Suprapubic skin (tissue), 4 donors: ENCODE results near the gene NUDT13. TPM values are rescaled to one million over a fixed set of nuclear protein-coding genes. Genes with fewer than 3 reads are reported as not detected.
"Not testable (repeated sequence)": the region's sequence is repeated elsewhere in the genome, so short reads cannot be mapped to it uniquely, and the experiment has no call there.

ENCODE experiments used
- DNase-seq, 2 donors: peaks; one replicate each; pipeline ENCODE4 v3.0.0-alpha.2; 2019; ENCODE audit warnings: low spot score in 2 of 2
- H3K27ac ChIP-seq: fragments of 200-600 bp; sonication (generic); one replicate; pipeline ENCODE4 v1.5.1; 2019
- H3K27me3 ChIP-seq: fragments of 200-600 bp; sonication (generic); one replicate; pipeline ENCODE4 v1.5.1; 2019
- H3K36me3 ChIP-seq: fragments of 200-600 bp; sonication (generic); one replicate; pipeline ENCODE4 v1.5.1; 2019
- H3K4me1 ChIP-seq: fragments of 200-600 bp; sonication (generic); one replicate; pipeline ENCODE4 v1.5.1; 2019
- H3K4me3 ChIP-seq: fragments of 200-600 bp; sonication (generic); one replicate; pipeline ENCODE4 v1.5.1; 2019; ENCODE audit warnings: mild to moderate bottlenecking
- H3K9me3 ChIP-seq: fragments of 200-600 bp; sonication (generic); one replicate; pipeline ENCODE4 v1.5.1; 2019
- EP300 ChIP-seq: sonication (generic); formaldehyde crosslinking; IDR thresholded peaks from one replicate; pipeline ENCODE4 v1.6.1; 2017; ENCODE audit warnings: antibody characterized with exemption
- POLR2A ChIP-seq, 2 donors: fragments of 450-650 bp; IDR thresholded peaks; one replicate each; pipeline ENCODE4 v1.6.1; 2017; ENCODE audit warnings: antibody characterized with exemption in 2 of 2, mild to moderate bottlenecking in 2 of 2, moderate library complexity in 2 of 2
- POLR2AphosphoS5 ChIP-seq, 3 donors: sonication (generic); formaldehyde crosslinking; IDR thresholded peaks; one replicate each; pipeline ENCODE4 v1.6.1; 2017; ENCODE audit warnings: antibody characterized with exemption in 3 of 3
- WGBS: methylation state at CpG from one replicate; pipeline ENCODE4 v1.1.5; 2018; 5-methylcytosine and 5-hydroxymethylcytosine counted together
- total RNA-seq, 4 donors: library from RNA; depleted of rRNA; stranded (reverse); fragments of >200 nt; gene quantifications; one replicate each; pipeline ENCODE4 v1.1.0, GENCODE V29; 2016
- TF ChIP-seq, protein P1 (sequence below), 2 donors: fragments of 200-600 bp in 1 of 2; fragments of 450-650 bp in 1 of 2; sonication (generic) in 1 of 2; IDR thresholded peaks; one replicate each; pipeline ENCODE4 v1.5.1; 2016 to 2019; ENCODE audit warnings: antibody characterized with exemption in 2 of 2, mild to moderate bottlenecking in 1 of 2, moderate library complexity in 1 of 2

Gene NUDT13
- total RNA-seq, 4 donors from 2014 or later = 0.86 to 4.2 (median 1.5) TPM

DNA sequence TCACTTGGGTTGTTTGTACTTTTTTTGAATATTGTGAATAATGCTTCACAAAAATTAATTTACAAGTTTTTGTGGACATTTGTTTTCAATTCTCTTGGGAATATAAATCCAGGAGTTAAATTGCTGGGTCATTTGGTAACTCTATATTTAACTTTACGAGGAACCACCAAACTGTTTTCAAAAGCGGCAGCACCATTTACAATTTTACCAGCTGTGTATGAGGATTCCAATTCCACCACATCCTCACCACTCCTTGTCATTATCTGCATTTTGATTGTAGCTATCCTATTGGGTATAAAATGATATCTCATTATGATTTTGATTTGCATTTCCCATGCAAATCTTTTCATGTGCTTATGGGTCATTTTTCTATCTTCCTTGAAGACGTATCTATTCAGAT lies 4.0 kb upstream of the NUDT13 start:
- no peak overlapping the region for H3K4me3 ChIP-seq
- H3K9me3 ChIP-seq = no peaks in the 10 kb centered on the region
- WGBS = 94% methylated on average over 3 of the region's 3 CpGs
- no peaks in the 10 kb centered on the region for H3K36me3 ChIP-seq
- H3K4me1 ChIP-seq = peaks cover 7% of the 10 kb centered on the region
- DNase-seq = no peak
- no peaks in the 10 kb centered on the region for H3K27me3 ChIP-seq
- no peak overlapping the region for H3K27ac ChIP-seq
- TF ChIP-seq, protein P1, sequence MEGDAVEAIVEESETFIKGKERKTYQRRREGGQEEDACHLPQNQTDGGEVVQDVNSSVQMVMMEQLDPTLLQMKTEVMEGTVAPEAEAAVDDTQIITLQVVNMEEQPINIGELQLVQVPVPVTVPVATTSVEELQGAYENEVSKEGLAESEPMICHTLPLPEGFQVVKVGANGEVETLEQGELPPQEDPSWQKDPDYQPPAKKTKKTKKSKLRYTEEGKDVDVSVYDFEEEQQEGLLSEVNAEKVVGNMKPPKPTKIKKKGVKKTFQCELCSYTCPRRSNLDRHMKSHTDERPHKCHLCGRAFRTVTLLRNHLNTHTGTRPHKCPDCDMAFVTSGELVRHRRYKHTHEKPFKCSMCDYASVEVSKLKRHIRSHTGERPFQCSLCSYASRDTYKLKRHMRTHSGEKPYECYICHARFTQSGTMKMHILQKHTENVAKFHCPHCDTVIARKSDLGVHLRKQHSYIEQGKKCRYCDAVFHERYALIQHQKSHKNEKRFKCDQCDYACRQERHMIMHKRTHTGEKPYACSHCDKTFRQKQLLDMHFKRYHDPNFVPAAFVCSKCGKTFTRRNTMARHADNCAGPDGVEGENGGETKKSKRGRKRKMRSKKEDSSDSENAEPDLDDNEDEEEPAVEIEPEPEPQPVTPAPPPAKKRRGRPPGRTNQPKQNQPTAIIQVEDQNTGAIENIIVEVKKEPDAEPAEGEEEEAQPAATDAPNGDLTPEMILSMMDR (IDR thresholded peaks at IDR 0.05) = no peak
- TF ChIP-seq EP300 (no peak), POLR2A (IDR thresholded peaks at IDR 0.05) (no peak), POLR2AphosphoS5 (IDR thresholded peaks at IDR 0.05) (no peak)

DNA sequence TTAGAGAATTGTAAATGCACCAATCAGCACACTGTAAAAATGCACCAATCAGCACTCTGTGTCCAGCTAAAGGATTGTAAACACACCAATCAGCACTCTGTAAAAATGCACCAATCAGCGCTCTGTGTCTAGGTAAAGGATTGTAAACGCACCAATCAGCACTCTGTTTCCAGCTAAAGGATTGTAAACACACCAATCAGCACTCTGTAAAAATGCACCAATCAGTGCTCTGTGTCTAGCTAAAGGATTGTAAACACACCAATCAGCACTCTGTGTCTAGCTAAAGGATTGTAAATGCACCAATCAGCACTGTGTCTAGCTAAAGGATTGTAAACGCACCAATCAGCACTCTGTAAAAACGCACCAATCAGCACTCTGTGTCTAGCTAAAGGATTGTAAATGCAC lies 1.0 kb upstream of the NUDT13 start:
- H3K4me1 ChIP-seq, H3K27ac ChIP-seq, H3K36me3 ChIP-seq, H3K27me3 ChIP-seq, H3K9me3 ChIP-seq, H3K4me3 ChIP-seq, DNase-seq: not testable (repeated sequence)
- WGBS = 88% methylated on average over 4 of the region's 4 CpGs

DNA sequence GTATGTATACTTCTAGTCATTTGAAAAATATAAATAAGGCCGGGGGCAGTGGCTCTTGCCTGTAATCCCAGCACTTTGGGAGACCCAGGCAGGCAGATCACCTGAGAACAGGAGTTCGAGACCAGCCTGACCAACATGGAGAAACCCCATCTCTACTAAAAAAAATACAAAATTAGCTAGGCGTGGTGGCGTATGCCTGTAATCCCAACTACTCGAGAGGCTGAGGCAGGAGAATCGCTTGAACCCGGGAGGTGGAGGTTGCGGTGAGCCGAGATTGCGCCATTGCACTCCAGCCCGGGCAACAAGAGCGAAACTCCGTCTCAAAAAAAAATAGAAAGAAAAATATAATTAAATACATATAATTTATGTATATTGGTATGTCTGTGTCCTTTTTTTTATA lies 1.8 kb downstream of the NUDT13 start:
- H3K9me3 ChIP-seq, H3K27ac ChIP-seq, H3K36me3 ChIP-seq, H3K4me3 ChIP-seq, DNase-seq, H3K4me1 ChIP-seq, H3K27me3 ChIP-seq: not testable (repeated sequence)
- 97% methylated on average over 13 of the region's 13 CpGs for WGBS

DNA sequence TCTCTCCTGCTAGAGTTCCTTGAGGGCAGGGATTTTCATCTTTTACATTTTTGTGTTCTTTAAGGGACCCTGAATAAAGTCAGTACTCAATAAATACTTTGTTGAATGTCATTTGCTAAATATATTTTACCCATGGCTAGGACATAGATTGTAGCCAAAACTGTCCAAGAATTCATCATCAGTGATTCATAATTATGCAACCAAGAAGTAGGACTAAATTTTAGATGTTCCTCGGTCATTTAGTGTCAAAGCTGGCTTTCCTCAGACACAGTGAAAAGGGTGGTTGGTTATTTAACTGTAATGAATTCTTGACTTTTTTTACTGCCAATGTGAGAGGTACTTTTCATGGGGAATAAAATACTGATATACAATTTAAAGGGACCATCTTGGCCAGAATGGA lies 3.3 kb downstream of the NUDT13 start:
- H3K36me3 ChIP-seq = no peaks in the 10 kb centered on the region
- no peak overlapping the region for H3K27ac ChIP-seq
- H3K9me3 ChIP-seq = no peaks in the 10 kb centered on the region
- no peak overlapping the region for H3K4me3 ChIP-seq
- no peaks in the 10 kb centered on the region for H3K27me3 ChIP-seq
- peaks cover 17% of the 10 kb centered on the region for H3K4me1 ChIP-seq
- 62% methylated on average over 1 of the region's 1 CpG for WGBS
- no peak for DNase-seq
- TF ChIP-seq, protein P1 (IDR thresholded peaks at IDR 0.05) = no peak
- TF ChIP-seq EP300 = no peak

DNA sequence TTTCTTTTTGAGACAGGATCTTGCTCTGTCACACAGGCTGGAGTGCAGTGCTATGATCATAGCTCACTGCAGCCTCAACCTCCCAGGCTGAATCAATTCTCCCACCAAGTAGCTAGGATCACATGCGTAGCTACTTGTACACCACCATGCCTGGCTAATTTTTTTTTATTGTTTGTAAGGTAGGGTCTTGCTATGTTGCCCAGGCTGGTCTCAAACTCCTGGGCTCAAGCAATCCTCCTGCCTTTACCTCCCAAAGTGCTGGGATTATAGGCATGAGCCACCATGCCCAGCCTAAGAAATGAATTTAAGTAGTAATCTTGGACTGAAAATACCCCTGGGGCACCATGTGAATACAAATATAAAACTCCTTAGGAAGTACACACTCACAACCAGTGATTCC lies 5.8 kb downstream of the NUDT13 start:
- Histone ChIP-seq H3K9me3 (no peaks in the 10 kb centered on the region), H3K4me1 (peaks cover 14% of the 10 kb centered on the region), H3K27me3 (no peaks in the 10 kb centered on the region), H3K4me3 (no peak overlapping the region), H3K27ac (no peak overlapping the region), H3K36me3 (no peaks in the 10 kb centered on the region)
- TF ChIP-seq POLR2AphosphoS5 (IDR thresholded peaks at IDR 0.05) = no peak
- TF ChIP-seq, protein P1 (IDR thresholded peaks at IDR 0.05) = no peak
- DNase-seq = no peak
- 100% methylated on average over 1 of the region's 1 CpG for WGBS

DNA sequence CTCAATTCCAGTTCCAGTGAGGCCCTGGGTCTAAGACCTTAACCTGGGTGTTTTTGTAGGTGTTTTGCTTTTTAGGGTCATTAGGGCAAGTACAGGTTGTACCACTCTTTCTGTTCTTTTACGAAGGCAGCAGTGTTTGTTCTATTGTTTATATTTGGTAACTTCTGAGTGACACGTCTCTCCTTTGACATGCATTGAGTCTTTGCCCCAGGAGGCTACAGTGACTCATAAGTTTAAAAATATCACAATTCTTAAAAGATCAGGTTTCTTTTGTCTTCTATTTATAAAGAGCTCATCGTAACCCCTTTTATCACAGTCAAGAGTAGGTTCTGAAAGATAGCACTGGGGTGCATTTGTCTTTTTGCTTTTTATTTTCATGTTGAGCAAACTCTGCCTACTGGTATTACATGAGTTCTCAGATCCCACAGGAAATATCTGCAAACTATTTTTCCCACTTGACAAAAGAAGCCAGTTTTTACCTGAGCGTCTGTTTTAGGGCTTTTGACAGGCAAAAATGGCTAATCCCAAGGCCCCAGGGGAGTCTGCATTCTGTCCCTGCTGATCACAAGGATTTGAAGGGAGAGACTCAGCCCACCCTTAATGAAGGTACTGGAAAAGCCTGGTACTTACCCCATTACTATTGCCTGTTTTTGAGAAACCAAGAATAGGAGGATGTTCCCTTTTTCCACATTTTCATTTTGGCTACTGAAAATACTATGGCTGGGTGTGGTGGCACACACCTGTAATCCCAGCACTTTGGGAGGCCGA lies 7.9 kb downstream of the NUDT13 start:
- no peak for DNase-seq
- TF ChIP-seq EP300 (no peak), POLR2AphosphoS5 (IDR thresholded peaks at IDR 0.05) (no peak), POLR2A (IDR thresholded peaks at IDR 0.05) (no peak)
- TF ChIP-seq, protein P1 (IDR thresholded peaks at IDR 0.05) = no peak
- Histone ChIP-seq H3K4me1 (peaks cover 9% of the 10 kb centered on the region), H3K36me3 (peaks cover 1% of the 10 kb centered on the region), H3K27me3 (no peaks in the 10 kb centered on the region), H3K9me3 (no peaks in the 10 kb centered on the region), H3K27ac (no peak overlapping the region), H3K4me3 (no peak overlapping the region)
- 35% methylated on average over 5 of the region's 5 CpGs for WGBS
